NCI-H446 treated with DMSO at 0.1 percent for 48 hours (cell line): ENCODE results near the gene ERRFI1.
"Not testable (repeated sequence)": the region's sequence is repeated elsewhere in the genome, so short reads cannot be mapped to it uniquely, and the experiment has no call there.

Experiments
- DNase-seq: peaks from one replicate; lab custom pipeline; 2025; lab: John Stamatoyannopoulos, UW

Gene ERRFI1

DNA sequence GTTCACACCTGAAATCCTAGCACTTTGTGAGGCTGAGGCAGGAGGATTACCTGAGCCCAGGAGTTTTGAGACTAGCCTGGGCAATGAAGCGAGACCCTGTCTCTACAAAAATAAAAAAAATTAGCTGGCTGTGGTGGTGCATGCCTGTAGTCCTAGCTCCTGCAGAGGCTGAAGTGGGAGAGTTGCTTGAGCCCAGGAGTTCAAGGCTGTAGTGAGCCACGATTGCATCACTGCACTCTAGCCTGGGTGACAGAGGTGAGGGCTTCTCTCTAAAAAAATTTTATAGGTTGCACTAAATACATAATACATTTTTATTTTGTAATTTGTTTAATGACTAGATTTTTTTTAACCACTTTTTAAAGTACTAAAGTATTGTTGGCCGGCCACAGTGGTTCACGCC lies 58.5 kb downstream of the ERRFI1 start:
- no peak for DNase-seq

GRCh38 chr1:7967196-7967595 lies 58.9 kb downstream of the ERRFI1 start:
- DNase-seq, result no peak

GRCh38 chr1:7964476-7964875 lies 61.6 kb downstream of the ERRFI1 start:
- DNase-seq, result no peak

- not testable (repeated sequence) for DNase-seq
These were observed 62.3 kb downstream of the ERRFI1 start for GRCh38 chr1:7963841-7964240.

DNA sequence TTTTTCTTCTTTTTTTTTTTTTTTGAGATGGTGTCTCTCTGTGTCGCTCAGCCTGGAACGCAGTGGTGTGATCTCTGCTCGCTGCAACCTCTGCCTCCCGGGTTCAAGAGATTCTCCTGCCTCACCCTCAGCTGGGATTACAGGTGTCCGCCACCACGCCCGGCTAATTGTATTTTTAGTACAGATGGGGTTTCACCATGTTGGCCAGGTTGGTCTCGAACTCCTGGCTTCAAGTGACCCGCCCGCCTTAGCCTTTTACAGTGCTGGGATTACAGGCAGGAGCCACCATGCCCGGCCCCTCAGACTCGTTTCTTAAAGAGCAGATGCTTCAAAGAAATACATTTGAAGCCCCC lies 62.8 kb downstream of the ERRFI1 start:
- DNase-seq, result not testable (repeated sequence)

GRCh38 chr1:7962636-7963377 lies 63.3 kb downstream of the ERRFI1 start:
- no peak for DNase-seq

DNA sequence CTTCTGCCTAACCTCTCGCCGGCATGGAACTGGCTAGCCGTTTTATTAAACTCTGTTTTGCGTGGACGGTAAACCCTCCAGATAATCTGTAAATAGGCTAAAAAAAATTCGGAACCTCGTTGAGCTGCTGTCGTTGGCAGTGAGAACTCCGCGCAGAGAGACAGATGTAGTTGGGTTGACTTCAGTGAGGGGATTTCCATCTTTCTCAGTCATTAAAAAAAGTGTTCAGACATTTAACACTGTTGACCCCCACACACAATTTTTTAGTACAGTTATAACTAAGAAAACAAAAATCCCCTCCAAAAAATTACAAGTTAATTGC lies 64.1 kb downstream of the ERRFI1 start:
- no peak for DNase-seq
